Measurements from ENCODE around the gene IL4R.

GRCh38 chr16:27408602-27409031, 94.8 kb downstream of the IL4R start:
- TF ChIP-seq CTCF (IDR thresholded peaks at IDR 0.05) (no peak), POLR2A (IDR thresholded peaks at IDR 0.05) (no peak)

Data from right lobe of liver (tissue), 4 donors.